K562 treated with DMSO at 1 percent for 24 hours (cell line): ENCODE results near the gene GHDC. TPM values are rescaled to one million over a fixed set of nuclear protein-coding genes. Genes with fewer than 3 reads are reported as not detected.

Experiments used
- total RNA-seq: library from RNA; unstranded; fragments of 300-600 nt; gene quantifications from 2 replicates; pipeline ENCODE4 v1.2.3, GENCODE V29; 2022; ENCODE audit warnings: low read depth; ENCODE audit not compliant: insufficient read depth

The GHDC gene, protein sequence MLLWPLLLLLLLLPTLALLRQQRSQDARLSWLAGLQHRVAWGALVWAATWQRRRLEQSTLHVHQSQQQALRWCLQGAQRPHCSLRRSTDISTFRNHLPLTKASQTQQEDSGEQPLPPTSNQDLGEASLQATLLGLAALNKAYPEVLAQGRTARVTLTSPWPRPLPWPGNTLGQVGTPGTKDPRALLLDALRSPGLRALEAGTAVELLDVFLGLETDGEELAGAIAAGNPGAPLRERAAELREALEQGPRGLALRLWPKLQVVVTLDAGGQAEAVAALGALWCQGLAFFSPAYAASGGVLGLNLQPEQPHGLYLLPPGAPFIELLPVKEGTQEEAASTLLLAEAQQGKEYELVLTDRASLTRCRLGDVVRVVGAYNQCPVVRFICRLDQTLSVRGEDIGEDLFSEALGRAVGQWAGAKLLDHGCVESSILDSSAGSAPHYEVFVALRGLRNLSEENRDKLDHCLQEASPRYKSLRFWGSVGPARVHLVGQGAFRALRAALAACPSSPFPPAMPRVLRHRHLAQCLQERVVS
- total RNA-seq = 27.7 and 28.0 TPM in 2 replicates

GRCh38 chr17:42193969-42194899 is at the start of gene GHDC:
Gene GHDC (minus strand): TSS chr17:42194494. CDS start chr17:42193581, 913 bp downstream.

DNA sequence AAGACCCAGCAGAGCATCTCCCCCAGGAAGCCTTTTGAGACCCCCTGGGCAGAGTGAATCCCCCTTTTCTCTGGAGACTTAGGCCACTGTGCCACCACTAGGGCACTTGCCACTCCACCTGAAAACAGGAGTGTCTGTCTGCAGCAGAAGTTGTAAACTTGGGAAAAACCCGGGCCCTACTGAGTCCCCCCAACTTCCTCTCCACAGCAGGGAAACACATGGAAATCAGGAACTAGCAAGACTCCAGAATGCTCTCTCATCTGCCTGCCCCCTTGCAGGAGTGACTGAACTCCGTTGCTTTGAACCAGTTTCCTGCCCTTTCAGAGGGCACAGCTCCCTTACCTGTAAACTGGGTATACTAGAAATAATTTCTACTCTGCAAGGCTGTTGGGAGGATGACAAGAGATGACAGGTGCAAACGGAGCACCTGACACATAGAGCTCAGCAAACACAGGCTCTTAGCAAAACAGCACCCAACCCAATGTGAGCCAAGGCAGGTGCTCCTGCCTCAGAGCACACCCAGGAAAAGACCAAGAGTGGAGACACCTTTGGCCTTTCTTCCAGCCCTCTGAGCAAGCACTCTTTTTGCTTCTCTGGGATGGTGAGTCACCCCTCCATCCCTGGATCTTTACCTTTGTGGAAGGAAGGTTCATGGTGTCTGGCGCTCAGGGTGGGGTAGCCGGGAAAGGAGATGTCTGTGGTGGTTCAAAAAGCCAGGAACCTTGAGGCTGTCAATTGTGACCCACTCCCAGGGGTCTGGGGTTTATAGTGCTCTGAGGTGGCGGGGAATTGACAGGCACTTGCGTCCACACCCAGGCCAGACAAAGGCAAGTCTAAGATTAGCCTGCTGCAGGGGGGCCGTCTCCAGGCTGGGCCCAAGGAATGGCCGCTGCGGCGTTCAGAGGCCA is 9.3 kb downstream of the GHDC start, which contains the start of gene HCRT:
Gene HCRT, minus strand, starts transcription at position 740 of the 908 bp plus-strand sequence. Its CDS starts 87 bp downstream, at position 653.

GRCh38 chr17:42180922-42181850 is 13.1 kb downstream of the GHDC start, which contains the start of gene KCNH4:
Gene KCNH4 (minus strand): TSS chr17:42181142. CDS start chr17:42180945, 197 bp downstream.

Other genes with a start within 250 kb of the GHDC start
- 47.2 and 50.6 TPM in 2 replicates for gene CNP, start 227.7 kb downstream of the GHDC start, total RNA-seq
- gene DNAJC7, start 177.1 kb downstream of the GHDC start, total RNA-seq = 74.4 and 76.9 TPM in 2 replicates
- gene NKIRAS2, start 174.4 kb downstream of the GHDC start, total RNA-seq = 118 TPM in 2 replicates
- 1.6 and 2.7 TPM in 2 replicates for gene C17orf113, start 143.9 kb downstream of the GHDC start, total RNA-seq
- 1.1 and 1.4 TPM in 2 replicates for gene ZNF385C, start 96.0 kb downstream of the GHDC start, total RNA-seq
- gene DHX58, start 81.8 kb downstream of the GHDC start, total RNA-seq = 6.9 and 12.6 TPM in 2 replicates
- 25.5 and 30.0 TPM in 2 replicates for gene KAT2A, start 73.1 kb downstream of the GHDC start, total RNA-seq
- gene HSPB9, start 71.7 kb downstream of the GHDC start, total RNA-seq = 0.23 and 0.79 TPM in 2 replicates
- 167 and 173 TPM in 2 replicates for gene RAB5C, start 39.5 kb downstream of the GHDC start, total RNA-seq
- gene KCNH4, start 13.4 kb downstream of the GHDC start, total RNA-seq = 0.10 and 0.15 TPM in 2 replicates
- not detected in 2 replicates for gene HCRT, start 9.0 kb downstream of the GHDC start, total RNA-seq
- gene STAT5B, start 81.9 kb upstream of the GHDC start, total RNA-seq = 68.1 and 71.7 TPM in 2 replicates
- 115 and 116 TPM in 2 replicates for gene STAT5A, start 94.0 kb upstream of the GHDC start, total RNA-seq
- 73.6 and 78.5 TPM in 2 replicates for gene STAT3, start 193.9 kb upstream of the GHDC start, total RNA-seq
- 84.8 and 91.7 TPM in 2 replicates for gene CAVIN1, start 228.8 kb upstream of the GHDC start, total RNA-seq